ENCODE measurements around the gene HEATR1.

HEATR1 gene

GRCh38 chr1:236576004-236576403 lies 28.3 kb downstream of the HEATR1 start:
- in situ Hi-C loops (cut with MboI; ENCODE audit: low sequenced_read_pairs), result no loop called here
- H3K36me3 ChIP-seq (replicated peaks), result peaks cover 71% of the 10 kb centered on the region
- H3K4me1 ChIP-seq, result peaks cover 14% of the 10 kb centered on the region
- no peak for DNase-seq (ENCODE audit: low spot score in 2 of 2)
- H3K27me3 ChIP-seq (ENCODE audit: low read depth), result no peaks in the 10 kb centered on the region
- no peaks in the 10 kb centered on the region for H3K9me3 ChIP-seq
- no peak overlapping the region for H3K4me3 ChIP-seq

- Histone ChIP-seq H3K4me3 (no peak overlapping the region), H3K4me1 (peaks cover 14% of the 10 kb centered on the region), H3K27me3 (ENCODE audit: low read depth) (no peaks in the 10 kb centered on the region), H3K9me3 (no peaks in the 10 kb centered on the region), H3K36me3 (replicated peaks) (peaks cover 75% of the 10 kb centered on the region)
- DNase-seq (ENCODE audit: low spot score in 2 of 2), result no peak
- in situ Hi-C loops (cut with MboI; ENCODE audit: low sequenced_read_pairs), result no loop called here
These were observed 28.8 kb downstream of the HEATR1 start for GRCh38 chr1:236575523-236575922.

GRCh38 chr1:236568285-236568894 lies 35.9 kb downstream of the HEATR1 start:
- Histone ChIP-seq H3K36me3 (replicated peaks) (peaks cover 90% of the 10 kb centered on the region), H3K4me3 (no peak overlapping the region), H3K27me3 (ENCODE audit: low read depth) (no peaks in the 10 kb centered on the region), H3K9me3 (no peaks in the 10 kb centered on the region), H3K4me1 (no peaks in the 10 kb centered on the region)
- no peak for DNase-seq (ENCODE audit: low spot score in 2 of 2)
- in situ Hi-C loops (cut with MboI; ENCODE audit: low sequenced_read_pairs), result no loop called here

- Histone ChIP-seq H3K4me1 (no peaks in the 10 kb centered on the region), H3K36me3 (replicated peaks) (peaks cover 73% of the 10 kb centered on the region), H3K27me3 (ENCODE audit: low read depth) (no peaks in the 10 kb centered on the region), H3K4me3 (no peak overlapping the region), H3K9me3 (no peaks in the 10 kb centered on the region)
- in situ Hi-C loops (cut with MboI; ENCODE audit: low sequenced_read_pairs), result no loop called here
- DNase-seq (ENCODE audit: low spot score in 2 of 2), result no peak
These were observed 38.8 kb downstream of the HEATR1 start for GRCh38 chr1:236565530-236565929.

- DNase-seq (ENCODE audit: low spot score in 2 of 2), result no peak
- Histone ChIP-seq H3K4me1 (no peaks in the 10 kb centered on the region), H3K9me3 (no peaks in the 10 kb centered on the region), H3K27me3 (ENCODE audit: low read depth) (no peaks in the 10 kb centered on the region), H3K4me3 (no peak overlapping the region), H3K36me3 (replicated peaks) (peaks cover 63% of the 10 kb centered on the region)
- in situ Hi-C loops (cut with MboI; ENCODE audit: low sequenced_read_pairs), result no loop called here
These were observed 42.3 kb downstream of the HEATR1 start for GRCh38 chr1:236561976-236562375.

- Histone ChIP-seq H3K9me3 (no peaks in the 10 kb centered on the region), H3K27me3 (ENCODE audit: low read depth) (no peaks in the 10 kb centered on the region), H3K4me3 (no peak overlapping the region), H3K4me1 (no peaks in the 10 kb centered on the region), H3K36me3 (replicated peaks) (peaks cover 65% of the 10 kb centered on the region)
- in situ Hi-C loops (cut with MboI; ENCODE audit: low sequenced_read_pairs), result no loop called here
- DNase-seq (ENCODE audit: low spot score in 2 of 2), result no peak
These were observed 44.0 kb downstream of the HEATR1 start for GRCh38 chr1:236560213-236560771.

- no peak for DNase-seq (ENCODE audit: low spot score in 2 of 2)
- in situ Hi-C loops (cut with MboI; ENCODE audit: low sequenced_read_pairs), result no loop called here
- Histone ChIP-seq H3K36me3 (replicated peaks) (peaks cover 65% of the 10 kb centered on the region), H3K27me3 (ENCODE audit: low read depth) (no peaks in the 10 kb centered on the region), H3K9me3 (no peaks in the 10 kb centered on the region), H3K4me1 (no peaks in the 10 kb centered on the region), H3K4me3 (no peak overlapping the region)
These were observed 45.5 kb downstream of the HEATR1 start for GRCh38 chr1:236558846-236559245.

- no peak for DNase-seq (ENCODE audit: low spot score in 2 of 2)
- in situ Hi-C loops (cut with MboI; ENCODE audit: low sequenced_read_pairs), result no loop called here
- Histone ChIP-seq H3K36me3 (replicated peaks) (peaks cover 71% of the 10 kb centered on the region), H3K4me1 (no peaks in the 10 kb centered on the region), H3K4me3 (no peak overlapping the region), H3K27me3 (ENCODE audit: low read depth) (no peaks in the 10 kb centered on the region), H3K9me3 (no peaks in the 10 kb centered on the region)
These were observed 46.2 kb downstream of the HEATR1 start for GRCh38 chr1:236558081-236558480.

- no peak for DNase-seq (ENCODE audit: low spot score in 2 of 2)
- H3K9me3 ChIP-seq, result no peaks in the 10 kb centered on the region
- no peaks in the 10 kb centered on the region for H3K4me1 ChIP-seq
- no peaks in the 10 kb centered on the region for H3K27me3 ChIP-seq (ENCODE audit: low read depth)
- H3K36me3 ChIP-seq (replicated peaks), result peaks cover 75% of the 10 kb centered on the region
- in situ Hi-C loops (cut with MboI; ENCODE audit: low sequenced_read_pairs), result no loop called here
- no peak overlapping the region for H3K4me3 ChIP-seq
These were observed 47.7 kb downstream of the HEATR1 start for GRCh38 chr1:236556606-236557005.

GRCh38 chr1:236553370-236553769 lies 50.9 kb downstream of the HEATR1 start:
- in situ Hi-C loops (cut with MboI; ENCODE audit: low sequenced_read_pairs), result no loop called here
- DNase-seq (ENCODE audit: low spot score in 2 of 2), result no peak
- peaks cover 97% of the 10 kb centered on the region for H3K36me3 ChIP-seq (replicated peaks)
- no peak overlapping the region for H3K4me3 ChIP-seq
- H3K27me3 ChIP-seq (ENCODE audit: low read depth), result no peaks in the 10 kb centered on the region
- no peaks in the 10 kb centered on the region for H3K4me1 ChIP-seq
- no peaks in the 10 kb centered on the region for H3K9me3 ChIP-seq

- no peak for DNase-seq (ENCODE audit: low spot score in 2 of 2)
- Histone ChIP-seq H3K4me1 (no peaks in the 10 kb centered on the region), H3K36me3 (replicated peaks) (peaks cover 98% of the 10 kb centered on the region), H3K9me3 (no peaks in the 10 kb centered on the region), H3K4me3 (no peak overlapping the region), H3K27me3 (ENCODE audit: low read depth) (no peaks in the 10 kb centered on the region)
- in situ Hi-C loops (cut with MboI; ENCODE audit: low sequenced_read_pairs), result no loop called here
These were observed 51.4 kb downstream of the HEATR1 start for GRCh38 chr1:236552901-236553300.

- H3K27me3 ChIP-seq (ENCODE audit: low read depth), result no peaks in the 10 kb centered on the region
- H3K4me1 ChIP-seq, result no peaks in the 10 kb centered on the region
- no peaks in the 10 kb centered on the region for H3K9me3 ChIP-seq
- H3K36me3 ChIP-seq (replicated peaks), result peaks cover 100% of the 10 kb centered on the region
- no peak for DNase-seq (ENCODE audit: low spot score in 2 of 2)
- in situ Hi-C loops (cut with MboI; ENCODE audit: low sequenced_read_pairs), result no loop called here
- H3K4me3 ChIP-seq, result no peak overlapping the region
These were observed 52.2 kb downstream of the HEATR1 start for GRCh38 chr1:236552096-236552495.

- H3K4me1 ChIP-seq, result peaks cover 5% of the 10 kb centered on the region
- H3K9me3 ChIP-seq, result no peaks in the 10 kb centered on the region
- H3K27me3 ChIP-seq (ENCODE audit: low read depth), result no peaks in the 10 kb centered on the region
- no peak for DNase-seq (ENCODE audit: low spot score in 2 of 2)
- H3K4me3 ChIP-seq, result no peak overlapping the region
- in situ Hi-C loops (cut with MboI; ENCODE audit: low sequenced_read_pairs), result no loop called here
- H3K36me3 ChIP-seq (replicated peaks), result peaks cover 97% of the 10 kb centered on the region
These were observed 53.1 kb downstream of the HEATR1 start for GRCh38 chr1:236550961-236551851.

GRCh38 chr1:236548452-236548851 lies 55.9 kb downstream of the HEATR1 start:
- H3K9me3 ChIP-seq, result no peaks in the 10 kb centered on the region
- in situ Hi-C loops (cut with MboI; ENCODE audit: low sequenced_read_pairs), result no loop called here
- no peak for DNase-seq (ENCODE audit: low spot score in 2 of 2)
- no peaks in the 10 kb centered on the region for H3K27me3 ChIP-seq (ENCODE audit: low read depth)
- H3K4me3 ChIP-seq, result no peak overlapping the region
- peaks cover 86% of the 10 kb centered on the region for H3K36me3 ChIP-seq (replicated peaks)
- peaks cover 6% of the 10 kb centered on the region for H3K4me1 ChIP-seq

All from HAP-1 (cell line).